ENCODE measurements around the gene HCRTR1. TPM values are rescaled to one million over a fixed set of nuclear protein-coding genes. Genes with fewer than 3 reads are reported as not detected.

HCRTR1 gene
- total RNA-seq, 1 donor from 2014 or later, result 1.2 TPM

GRCh38 chr1:31668303-31668883 lies 50.9 kb downstream of the HCRTR1 start:
- no peak for DNase-seq

GRCh38 chr1:31669433-31669785 lies 51.9 kb downstream of the HCRTR1 start:
- DNase-seq, result no peak

GRCh38 chr1:31669786-31670592 lies 52.5 kb downstream of the HCRTR1 start:
- peak; percentile 62 for DNase-seq

GRCh38 chr1:31670593-31670964 lies 53.1 kb downstream of the HCRTR1 start:
- no peak for DNase-seq

GRCh38 chr1:31671147-31671546 lies 53.7 kb downstream of the HCRTR1 start:
- no peak for DNase-seq

GRCh38 chr1:31671561-31672201 lies 54.2 kb downstream of the HCRTR1 start:
- no peak for DNase-seq

GRCh38 chr1:31672986-31673385 lies 55.5 kb downstream of the HCRTR1 start:
- DNase-seq, result no peak

- DNase-seq, result no peak
Measured at GRCh38 chr1:31673433-31673832, 55.9 kb downstream of the HCRTR1 start.

- DNase-seq, result no peak
Measured at GRCh38 chr1:31674626-31675025, 57.1 kb downstream of the HCRTR1 start.

GRCh38 chr1:31675161-31675560 lies 57.7 kb downstream of the HCRTR1 start:
- DNase-seq, result no peak

- no peak for DNase-seq
Measured at GRCh38 chr1:31675756-31676155, 58.3 kb downstream of the HCRTR1 start.

Other genes starting within 250 kb of the HCRTR1 start
- gene FABP3, start 244.6 kb upstream of the HCRTR1 start, total RNA-seq, result 0.51 and 1.1 TPM in 2 replicates
- 4.8 and 12.9 TPM in 2 replicates for gene SERINC2, start 204.5 kb upstream of the HCRTR1 start, total RNA-seq
- gene TINAGL1, start 41.2 kb upstream of the HCRTR1 start, total RNA-seq, result 418 and 719 TPM in 2 replicates
- 145 and 159 TPM in 2 replicates for gene PEF1, start 27.2 kb downstream of the HCRTR1 start, total RNA-seq
- 0.51 and 0.65 TPM in 2 replicates for gene COL16A1, start 86.3 kb downstream of the HCRTR1 start, total RNA-seq
- 0.17 and 0.28 TPM in 2 replicates for gene ADGRB2, start 146.7 kb downstream of the HCRTR1 start, total RNA-seq
- gene SPOCD1, start 198.3 kb downstream of the HCRTR1 start, total RNA-seq, result 2.0 and 11.4 TPM in 2 replicates

Measured in dermis blood vessel endothelial cell (primary cell).